IMR-90 (cell line): ENCODE measurements around the gene PBRM1. TPM values are rescaled to one million over a fixed set of nuclear protein-coding genes. Genes with fewer than 3 reads are reported as not detected.

Experiments
- ATAC-seq: fragments of 200-7000 bp; cut with Tn5 transposase; 2 replicates; pipeline ENCODE4 v1.9.1; 2020; ENCODE audit warnings: low read depth, mild to moderate bottlenecking, moderate library complexity
- BruUV-seq: library from RNA; stranded (reverse); fragments of 400-500 nt; replicated peaks from 2 replicates; lab custom pipeline; 2021; lab: Mats Ljungman, UMichigan
- CTCF ChIA-PET: fragments of 300-600 bp; formaldehyde crosslinking; extraction: SDS; loops from one replicate; lab custom pipeline; 2021; ENCODE audit warnings: antibody characterized with exemption; lab: Yijun Ruan, JAX
- POLR2A ChIA-PET: fragments of 300-600 bp; sonication (Branson Sonifier 250); formaldehyde crosslinking; loops from one replicate; lab custom pipeline; 2022; ENCODE audit warnings: antibody characterized with exemption; ENCODE audit not compliant: unreplicated experiment; lab: Charles Lee
- DNase-seq: peaks from one replicate; pipeline ENCODE4 v3.0.0; 2013
- H2AFZ ChIP-seq: replicated peaks from 2 replicates; pipeline ENCODE3; 2013; ENCODE audit warnings: low read length, mild to moderate bottlenecking; ENCODE audit not compliant: poor library complexity
- H2AK5ac ChIP-seq: 2 replicates; pipeline ENCODE4 v1.6.1; 2013; ENCODE audit warnings: low read depth, low read length, inconsistent platforms
- H2AK9ac ChIP-seq: replicated peaks from 2 replicates; pipeline ENCODE3; 2013; ENCODE audit warnings: mild to moderate bottlenecking, low read depth, low read length, moderate library complexity; ENCODE audit not compliant: poor library complexity
- H2BK120ac ChIP-seq: 2 replicates; pipeline ENCODE4 v1.6.1; 2013; ENCODE audit warnings: low read depth, low read length, inconsistent platforms
- H2BK15ac ChIP-seq: 3 replicates; pipeline ENCODE4 v1.6.1; 2013; ENCODE audit warnings: low read depth, low read length, inconsistent platforms
- H2BK20ac ChIP-seq: 2 replicates; pipeline ENCODE4 v1.6.1; 2013; ENCODE audit warnings: low read depth, mild to moderate bottlenecking, inconsistent platforms, low read length, moderate library complexity
- H2BK5ac ChIP-seq: 2 replicates; pipeline ENCODE4 v1.6.1; 2013; ENCODE audit warnings: mild to moderate bottlenecking, low read depth, low read length, inconsistent platforms; ENCODE audit not compliant: poor library complexity, severe bottlenecking
- H3K14ac ChIP-seq: replicated peaks from 2 replicates; pipeline ENCODE4 v1.6.1; 2013; ENCODE audit warnings: low read depth, low read length, inconsistent platforms
- H3K18ac ChIP-seq: 2 replicates; pipeline ENCODE4 v1.6.1; 2013; ENCODE audit warnings: low read depth, low read length, control low read depth
- H3K23ac ChIP-seq: 2 replicates; pipeline ENCODE4 v1.6.1; 2013; ENCODE audit warnings: low read depth, low read length, inconsistent platforms
- H3K27ac ChIP-seq: 2 replicates; pipeline ENCODE4 v1.5.1; 2013; ENCODE audit warnings: mild to moderate bottlenecking, control low read depth, low read length; ENCODE audit not compliant: insufficient read depth
- H3K27me3 ChIP-seq: 2 replicates; pipeline ENCODE4 v1.6.1; 2013; ENCODE audit warnings: low read length; ENCODE audit not compliant: control insufficient read depth, insufficient read depth
- H3K36me3 ChIP-seq: 2 replicates; pipeline ENCODE4 v1.6.1; 2013; ENCODE audit warnings: low read length, mixed read lengths; ENCODE audit not compliant: control insufficient read depth, insufficient read depth
- H3K4ac ChIP-seq: 2 replicates; pipeline ENCODE4 v1.6.1; 2013; ENCODE audit warnings: low read depth, low read length, inconsistent platforms
- H3K4me1 ChIP-seq: 2 replicates; pipeline ENCODE4 v1.6.1; 2013; ENCODE audit warnings: low read length, mixed read lengths; ENCODE audit not compliant: control insufficient read depth, insufficient read depth
- H3K4me2 ChIP-seq: 2 replicates; pipeline ENCODE4 v1.6.1; 2013; ENCODE audit warnings: low read depth, mild to moderate bottlenecking, control low read depth, low read length, moderate library complexity
- H3K4me3 ChIP-seq: 2 replicates; pipeline ENCODE4 v1.5.1; 2013; ENCODE audit warnings: low read depth, mild to moderate bottlenecking, control low read depth, low read length, moderate library complexity; ENCODE audit not compliant: insufficient read depth
- H3K56ac ChIP-seq: 2 replicates; pipeline ENCODE4 v1.6.1; 2013; ENCODE audit warnings: low read length, inconsistent platforms; ENCODE audit not compliant: insufficient read depth; ENCODE audit errors: extremely low read depth
- H3K79me1 ChIP-seq, 2 experiments: 2 replicates each; pipeline ENCODE4 v1.6.1; 2013; ENCODE audit warnings: low read length in 2 of 2, inconsistent platforms in 1 of 2, low read depth in 1 of 2
- H3K9ac ChIP-seq: 2 replicates; pipeline ENCODE4 v1.6.1; 2013; ENCODE audit warnings: low read depth, low read length, control low read depth
- H3K9me1 ChIP-seq: 2 replicates; pipeline ENCODE4 v1.6.1; 2013; ENCODE audit warnings: low read length, inconsistent platforms; ENCODE audit not compliant: insufficient read depth
- H3K9me3 ChIP-seq: 2 replicates; pipeline ENCODE4 v1.6.1; 2013; ENCODE audit warnings: low read length; ENCODE audit not compliant: control insufficient read depth, insufficient read depth
- H4K20me1 ChIP-seq: 2 replicates; pipeline ENCODE4 v1.6.1; 2013; ENCODE audit warnings: low read length, inconsistent platforms; ENCODE audit not compliant: insufficient read depth
- H4K5ac ChIP-seq: 2 replicates; pipeline ENCODE4 v1.6.1; 2013; ENCODE audit warnings: mild to moderate bottlenecking, low read depth, low read length, control low read depth
- H4K8ac ChIP-seq, 2 experiments: 2 replicates each; pipeline ENCODE4 v1.6.1; 2013; ENCODE audit warnings: low read depth in 2 of 2, low read length in 2 of 2, control low read depth in 1 of 2, inconsistent platforms in 1 of 2
- H4K91ac ChIP-seq: 2 replicates; pipeline ENCODE4 v1.6.1; 2013; ENCODE audit warnings: low read depth, low read length, inconsistent platforms; ENCODE audit not compliant: insufficient read depth
- CEBPB ChIP-seq: IDR thresholded peaks from 2 replicates; pipeline ENCODE4 v1.6.1; 2012; ENCODE audit warnings: low read depth, low read length, improper control_type of control experiment
- NFE2L2 ChIP-seq: fragments of 150-350 bp; IDR thresholded peaks from 2 replicates; pipeline ENCODE4 v1.6.1; 2016; ENCODE audit warnings: low read depth, mild to moderate bottlenecking, low read length
- WGBS, 2 experiments: methylation state at CpG; one replicate each; pipeline versions ENCODE4 v1.1.5 to v1.1.7; 2013; ENCODE audit warnings: missing lambda C conversion rate in 2 of 2; ENCODE audit not compliant: insufficient read length in 1 of 2; ENCODE audit errors: extremely low coverage in 2 of 2; 5-methylcytosine and 5-hydroxymethylcytosine counted together
- dilution Hi-C: fragments of 300-500 bp; cut with HindIII; formaldehyde crosslinking; loops from one replicate; pipeline ENCODE4 v1.14.3; 2018; ENCODE audit warnings: low sequenced_read_pairs; ENCODE audit not compliant: unreplicated experiment
- in situ Hi-C: fragments of 300-500 bp; cut with MboI; formaldehyde crosslinking; loops from 3 replicates; pipeline ENCODE4 v1.14.3; 2019; ENCODE audit warnings: low sequenced_read_pairs, inconsistent platforms, mixed read lengths
- intact Hi-C: fragments of 100-400 bp; cut with micrococcal nuclease; formaldehyde crosslinking; loops from 2 replicates; pipeline ENCODE4 v1.10.0; 2022
- polyA plus RNA-seq, 3 experiments: library from polyadenylated mRNA; depleted of rRNA; stranded (reverse); fragments of >200 nt; gene quantifications; 2 replicates each; pipeline ENCODE4 v1.2.3, GENCODE V29; 2012; ENCODE audit warnings: low replicate concordance in 1 of 3
- total RNA-seq: library from RNA; depleted of rRNA; stranded (reverse); fragments of >200 nt; gene quantifications from 2 replicates; pipeline ENCODE4 v1.2.3, GENCODE V29; 2012

PBRM1 gene
- total and polyA plus RNA-seq, 2 of the 4 experiments (the other 2 are of a cell fraction), result 16.5 to 72.6 TPM

DNA sequence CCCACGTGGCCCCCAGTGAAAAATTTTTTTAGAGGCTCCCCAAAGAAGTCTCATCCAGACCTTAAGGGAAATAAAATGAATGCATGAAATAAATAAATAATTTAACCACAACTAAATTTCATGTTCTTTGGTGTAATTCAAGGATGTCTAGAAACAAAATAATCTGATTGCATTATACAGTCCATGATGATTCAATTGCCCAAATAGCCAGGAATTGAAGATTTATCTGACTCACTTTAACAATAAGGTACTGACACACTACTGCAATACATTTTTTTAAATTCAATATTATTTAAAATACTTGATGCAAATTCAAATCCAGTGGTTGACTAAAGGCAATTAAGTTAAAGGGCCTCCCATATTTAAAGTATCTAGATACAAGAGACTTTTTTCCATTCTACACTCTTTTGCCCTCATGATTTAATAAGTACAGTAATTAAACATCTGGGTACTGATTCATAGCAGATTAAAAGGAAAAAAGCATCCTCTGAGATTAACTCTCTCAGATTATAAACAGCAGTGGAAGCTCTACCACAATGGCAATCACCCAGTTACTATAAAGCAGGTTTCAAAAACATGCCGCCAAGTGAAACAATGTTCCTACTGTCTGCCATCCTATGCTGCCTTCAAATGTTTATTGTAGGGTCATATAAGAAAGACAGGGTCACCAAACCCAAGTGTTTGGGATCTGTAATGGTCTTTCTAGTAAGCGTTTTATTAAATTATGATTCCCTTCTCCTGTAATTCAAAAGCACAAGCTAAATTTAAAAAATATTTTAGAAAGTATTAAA, 139.4 kb downstream of the PBRM1 start:
- Histone ChIP-seq H4K5ac (no peak overlapping the region), H4K91ac (no peak overlapping the region), H4K20me1 (peaks cover 3% of the 10 kb centered on the region), H3K27ac (no peak overlapping the region), H3K18ac (no peak overlapping the region), H2BK20ac (no peak overlapping the region), H2BK5ac (no peak overlapping the region), H2BK120ac (no peak overlapping the region), H3K4me2 (no peak overlapping the region), H4K8ac (no peak overlapping the region), H3K9me1 (peaks cover 3% of the 10 kb centered on the region), H2AK5ac (no peak overlapping the region), H3K36me3 (peaks cover 24% of the 10 kb centered on the region), H3K56ac (no peak overlapping the region), H2AK9ac (no peak overlapping the region), H3K27me3 (no peaks in the 10 kb centered on the region), H3K79me1 (peaks cover 9 to 33% of the 10 kb centered on the region in 2 experiments; a peak in 3 of 4 replicates), H3K23ac (no peak overlapping the region), H3K4me1 (peaks cover 2% of the 10 kb centered on the region; the same call in 1 of the 2 replicates), H3K4ac (no peak overlapping the region), H3K9me3 (no peaks in the 10 kb centered on the region), H3K14ac (no peak overlapping the region), H3K4me3 (no peak overlapping the region), H2AFZ (no peak overlapping the region), H2BK15ac (no peak overlapping the region), H3K9ac (no peak overlapping the region)
- DNase-seq (peak; percentile 58), ATAC-seq (peak; percentile 64)
- TF ChIP-seq NFE2L2 (no peak), CEBPB (peak; percentile 56; the same call in 1 of the 2 replicates)
- CTCF ChIA-PET, result interaction anchor here (0.7 kb wide), 1 partner anchor 273 kb away, joined by 3 read pairs; no protein-coding TSS in a partner anchor
- in situ Hi-C loops (no loop called here), intact Hi-C loops (no loop called here), dilution Hi-C loops (no loop called here)
- WGBS, 2 experiments, result no CpG with 5 or more reads among the region's 3 CpGs
- TSS peak; percentile 69 for BruUV-seq
- POLR2A ChIA-PET, result no interaction called here
